H9 (cell line): ENCODE results near the gene OMP. TPM values are rescaled to one million over a fixed set of nuclear protein-coding genes. Genes with fewer than 3 reads are reported as not detected.

Source experiments
- DNase-seq: peaks from one replicate; pipeline ENCODE4 v3.0.0-alpha.2; 2017
- H2AFZ ChIP-seq: one replicate; pipeline ENCODE4 v1.6.1; 2013; ENCODE audit warnings: mild to moderate bottlenecking, low read length, control low read depth, moderate library complexity
- H2AK5ac ChIP-seq: 2 replicates; pipeline ENCODE4 v1.6.1; 2013; ENCODE audit warnings: low read length, control low read depth, mixed read lengths; ENCODE audit not compliant: insufficient read length
- H2BK120ac ChIP-seq: one replicate; pipeline ENCODE4 v1.6.1; 2013; ENCODE audit warnings: low read depth, mild to moderate bottlenecking, low read length, control low read depth, inconsistent platforms; ENCODE audit not compliant: poor library complexity, severe bottlenecking
- H2BK12ac ChIP-seq: 2 replicates; pipeline ENCODE4 v1.6.1; 2013; ENCODE audit warnings: low read length, control low read depth, mixed read lengths, low read depth; ENCODE audit not compliant: insufficient read length
- H2BK15ac ChIP-seq: 2 replicates; pipeline ENCODE4 v1.6.1; 2013; ENCODE audit warnings: low read depth, low read length, control low read depth
- H2BK20ac ChIP-seq: one replicate; pipeline ENCODE4 v1.6.1; 2013; ENCODE audit warnings: low read depth, mild to moderate bottlenecking, low read length, control low read depth, inconsistent platforms; ENCODE audit not compliant: poor library complexity, severe bottlenecking
- H2BK5ac ChIP-seq: 2 replicates; pipeline ENCODE4 v1.6.1; 2013; ENCODE audit warnings: low read length, control low read depth, mixed read lengths; ENCODE audit not compliant: insufficient read length
- H3K14ac ChIP-seq: 2 replicates; pipeline ENCODE4 v1.6.1; 2013; ENCODE audit warnings: low read length, control low read depth; ENCODE audit not compliant: insufficient read depth
- H3K18ac ChIP-seq: 2 replicates; pipeline ENCODE4 v1.6.1; 2013; ENCODE audit warnings: low read depth, mild to moderate bottlenecking, mixed read lengths, low read length, control low read depth; ENCODE audit not compliant: insufficient read length
- H3K23ac ChIP-seq: 2 replicates; pipeline ENCODE4 v1.6.1; 2013; ENCODE audit warnings: low read length, control low read depth, mixed read lengths, low read depth; ENCODE audit not compliant: insufficient read length
- H3K23me2 ChIP-seq: 2 replicates; pipeline ENCODE4 v1.6.1; 2013; ENCODE audit warnings: low read depth, mild to moderate bottlenecking, mixed read lengths, low read length, control low read depth; ENCODE audit not compliant: insufficient read length, poor library complexity, severe bottlenecking
- H3K27ac ChIP-seq: 2 replicates; pipeline ENCODE4 v1.5.1; 2013; ENCODE audit warnings: low read length, control low read depth, mixed read lengths, low read depth; ENCODE audit not compliant: insufficient read length
- H3K27me3 ChIP-seq: 2 replicates; pipeline ENCODE4 v1.6.1; 2013; ENCODE audit warnings: low read length, control low read depth, inconsistent platforms; ENCODE audit not compliant: insufficient read depth
- H3K4ac ChIP-seq: 2 replicates; pipeline ENCODE4 v1.6.1; 2013; ENCODE audit warnings: low read depth, mild to moderate bottlenecking, control low read depth, inconsistent platforms, low read length, moderate library complexity
- H3K4me1 ChIP-seq: 2 replicates; pipeline ENCODE4 v1.6.1; 2013; ENCODE audit warnings: low read length, control low read depth, inconsistent platforms; ENCODE audit not compliant: insufficient read depth
- H3K4me2 ChIP-seq: 2 replicates; pipeline ENCODE4 v1.6.1; 2013; ENCODE audit warnings: low read length, control low read depth, mixed read lengths; ENCODE audit not compliant: insufficient read length, insufficient read depth
- H3K56ac ChIP-seq: 2 replicates; pipeline ENCODE4 v1.6.1; 2013; ENCODE audit warnings: low read depth, mild to moderate bottlenecking, mixed read lengths, low read length, control low read depth; ENCODE audit not compliant: insufficient read length
- H3K79me1 ChIP-seq: 2 replicates; pipeline ENCODE4 v1.6.1; 2013; ENCODE audit warnings: low read depth, mild to moderate bottlenecking, moderate library complexity, low read length, control low read depth, inconsistent platforms; ENCODE audit not compliant: insufficient read depth, poor library complexity, severe bottlenecking
- H3K79me2 ChIP-seq: 2 replicates; pipeline ENCODE4 v1.6.1; 2013; ENCODE audit warnings: low read length, control low read depth, inconsistent platforms; ENCODE audit not compliant: insufficient read depth
- H3K9ac ChIP-seq: 2 replicates; pipeline ENCODE4 v1.6.1; 2013; ENCODE audit warnings: low read length, control low read depth, mixed read lengths; ENCODE audit not compliant: insufficient read length; ENCODE audit errors: extremely low read depth
- H3K9me3 ChIP-seq: one replicate; pipeline ENCODE4 v1.6.1; 2013; ENCODE audit warnings: low read depth, low read length, inconsistent platforms; ENCODE audit not compliant: control insufficient read depth
- H3T11ph ChIP-seq: one replicate; pipeline ENCODE4 v1.6.1; 2013; ENCODE audit warnings: mild to moderate bottlenecking, low read length, control low read depth, inconsistent platforms
- H4K20me1 ChIP-seq: one replicate; pipeline ENCODE4 v1.6.1; 2013; ENCODE audit not compliant: control insufficient read depth, insufficient read length, insufficient read depth
- H4K5ac ChIP-seq: 2 replicates; pipeline ENCODE4 v1.6.1; 2013; ENCODE audit warnings: low read depth, mild to moderate bottlenecking, mixed read lengths, low read length, control low read depth; ENCODE audit not compliant: insufficient read length
- H4K8ac ChIP-seq: replicated peaks from 2 replicates; pipeline ENCODE4 v1.6.1; 2013; ENCODE audit warnings: low read length, control low read depth, mixed read lengths, low read depth; ENCODE audit not compliant: insufficient read length
- H4K91ac ChIP-seq: 2 replicates; pipeline ENCODE4 v1.6.1; 2013; ENCODE audit warnings: low read depth, mild to moderate bottlenecking, moderate library complexity, mixed read lengths, low read length, control low read depth; ENCODE audit not compliant: insufficient read length
- H3K27ac Mint-ChIP-seq, 3 experiments: 2 replicates in 2 of 3; 3 replicates in 1 of 3; pipeline ENCODE4 v1.8.0; 2020 to 2021; ENCODE audit warnings: mixed read lengths in 3 of 3, mild to moderate bottlenecking in 1 of 3, moderate library complexity in 1 of 3
- H3K27me3 Mint-ChIP-seq: 2 replicates; pipeline ENCODE4 v1.8.0; 2021; ENCODE audit warnings: low read depth, mild to moderate bottlenecking, moderate library complexity, mixed read lengths
- H3K36me3 Mint-ChIP-seq, 3 experiments: 2 replicates in 2 of 3; 3 replicates in 1 of 3; pipeline ENCODE4 v1.8.0; 2020 to 2021; ENCODE audit warnings: low read depth in 3 of 3, mixed read lengths in 3 of 3; ENCODE audit not compliant: insufficient read depth in 1 of 3
- H3K4me1 Mint-ChIP-seq, 2 experiments: 2 replicates each; pipeline ENCODE4 v1.8.0; 2020; ENCODE audit warnings: mixed read lengths in 2 of 2
- H3K4me3 Mint-ChIP-seq, 2 experiments: 2 replicates in 1 of 2; 3 replicates in 1 of 2; pipeline ENCODE4 v1.8.0; 2020 to 2021; ENCODE audit warnings: mild to moderate bottlenecking in 2 of 2, mixed read lengths in 2 of 2, moderate library complexity in 1 of 2
- H3K9me3 Mint-ChIP-seq, 2 experiments: 2 replicates in 1 of 2; 3 replicates in 1 of 2; pipeline ENCODE4 v1.8.0; 2020; ENCODE audit warnings: mild to moderate bottlenecking in 2 of 2, mixed read lengths in 2 of 2, moderate library complexity in 1 of 2
- CTCF ChIP-seq: fragments of 200-600 bp; sonication (generic); conservative IDR thresholded peaks from 3 replicates; pipeline ENCODE4 v1.8.0; 2021; ENCODE audit warnings: antibody characterized with exemption, mild to moderate bottlenecking
- WGBS: extraction: QIAGEN DNeasy Blood & Tissue Kit; methylation state at CpG from one replicate; pipeline ENCODE4 v1.1.7; 2013; ENCODE audit warnings: missing lambda C conversion rate, low lambda C conversion rate, mixed read lengths; ENCODE audit not compliant: insufficient read length; ENCODE audit errors: extremely low coverage; 5-methylcytosine and 5-hydroxymethylcytosine counted together
- total RNA-seq: library from RNA; stranded (reverse); gene quantifications from 2 replicates; pipeline ENCODE4 v1.2.1, GENCODE V29; 2021

The OMP gene
- total RNA-seq, 1 experiment from 2014 or later = not detected

- H2BK15ac ChIP-seq = no peak overlapping the region
- H2BK5ac ChIP-seq = no peak overlapping the region
- no peak overlapping the region for H4K8ac ChIP-seq
- no peak overlapping the region for H3K4ac ChIP-seq
- peaks cover 5 to 8% of the 10 kb centered on the region in 2 experiments for H3K4me1 Mint-ChIP-seq
- no peaks in the 10 kb centered on the region for H3K79me2 ChIP-seq
- no peak overlapping the region for H2BK120ac ChIP-seq
- H4K5ac ChIP-seq = no peak overlapping the region
- H3K18ac ChIP-seq = no peak overlapping the region
- H2BK12ac ChIP-seq = no peak overlapping the region
- no peak overlapping the region for H3K56ac ChIP-seq
- H3K9me3 Mint-ChIP-seq = no peaks in the 10 kb centered on the region
- H3K27me3 ChIP-seq = no peaks in the 10 kb centered on the region
- H3K23ac ChIP-seq = no peak overlapping the region
- no peak overlapping the region for H3K27ac Mint-ChIP-seq
- no peak overlapping the region for H3T11ph ChIP-seq
- no peaks in the 10 kb centered on the region for H3K79me1 ChIP-seq
- H3K36me3 Mint-ChIP-seq = no peaks in the 10 kb centered on the region
- H3K27me3 Mint-ChIP-seq = no peaks in the 10 kb centered on the region
- no peak overlapping the region for H2BK20ac ChIP-seq
- H3K9me3 ChIP-seq = no peaks in the 10 kb centered on the region
- no peak overlapping the region for H3K14ac ChIP-seq
- H3K27ac ChIP-seq = no peak overlapping the region
- no peak overlapping the region for H4K91ac ChIP-seq
- H3K4me1 ChIP-seq = no peaks in the 10 kb centered on the region
- H4K20me1 ChIP-seq = peaks cover 2% of the 10 kb centered on the region
- H3K4me2 ChIP-seq = no peak overlapping the region
- no peak for TF ChIP-seq CTCF
- no CpG with 5 or more reads among the region's 2 CpGs for WGBS
- DNase-seq = no peak
- H3K23me2 ChIP-seq = no peaks in the 10 kb centered on the region
- no peak overlapping the region for H3K9ac ChIP-seq
- no peak overlapping the region for H2AFZ ChIP-seq
- H2AK5ac ChIP-seq = no peak overlapping the region
- no peak overlapping the region for H3K4me3 Mint-ChIP-seq
These were observed 32.4 kb downstream of the OMP start for GRCh38 chr11:77135069-77135468.
